Measurements from ENCODE around the gene TMEM97.

DNA sequence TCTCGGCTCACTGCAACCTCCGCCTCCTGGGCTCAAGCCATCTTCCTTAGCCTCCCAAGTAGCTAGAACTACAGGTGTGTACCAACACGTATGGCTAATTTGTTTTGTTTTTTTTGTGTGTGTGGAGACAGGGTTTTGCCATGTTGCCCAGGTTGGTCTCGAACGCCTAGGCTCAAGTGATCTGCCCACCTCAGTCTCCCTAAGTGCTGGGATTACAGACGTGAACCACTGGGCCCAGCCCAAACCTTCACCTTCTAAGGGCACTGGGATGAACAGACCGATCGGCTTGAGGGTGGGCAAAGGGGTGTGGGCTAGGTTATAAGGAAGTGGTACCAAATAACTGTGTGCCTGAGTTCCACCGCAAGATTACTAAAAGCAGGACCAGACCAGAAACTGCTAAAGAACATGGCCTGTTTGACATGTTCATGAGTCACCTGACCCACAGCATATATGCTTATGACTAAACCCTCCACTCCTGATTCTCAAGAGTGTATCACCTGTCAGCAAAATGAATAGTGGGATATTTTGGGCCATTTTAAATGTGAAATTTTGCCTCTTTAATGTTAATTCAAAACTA, 8.1 kb downstream of the TMEM97 start:
- no peak for TF ChIP-seq POLR2A (IDR thresholded peaks at IDR 0.05)
- TF ChIP-seq, protein P1, sequence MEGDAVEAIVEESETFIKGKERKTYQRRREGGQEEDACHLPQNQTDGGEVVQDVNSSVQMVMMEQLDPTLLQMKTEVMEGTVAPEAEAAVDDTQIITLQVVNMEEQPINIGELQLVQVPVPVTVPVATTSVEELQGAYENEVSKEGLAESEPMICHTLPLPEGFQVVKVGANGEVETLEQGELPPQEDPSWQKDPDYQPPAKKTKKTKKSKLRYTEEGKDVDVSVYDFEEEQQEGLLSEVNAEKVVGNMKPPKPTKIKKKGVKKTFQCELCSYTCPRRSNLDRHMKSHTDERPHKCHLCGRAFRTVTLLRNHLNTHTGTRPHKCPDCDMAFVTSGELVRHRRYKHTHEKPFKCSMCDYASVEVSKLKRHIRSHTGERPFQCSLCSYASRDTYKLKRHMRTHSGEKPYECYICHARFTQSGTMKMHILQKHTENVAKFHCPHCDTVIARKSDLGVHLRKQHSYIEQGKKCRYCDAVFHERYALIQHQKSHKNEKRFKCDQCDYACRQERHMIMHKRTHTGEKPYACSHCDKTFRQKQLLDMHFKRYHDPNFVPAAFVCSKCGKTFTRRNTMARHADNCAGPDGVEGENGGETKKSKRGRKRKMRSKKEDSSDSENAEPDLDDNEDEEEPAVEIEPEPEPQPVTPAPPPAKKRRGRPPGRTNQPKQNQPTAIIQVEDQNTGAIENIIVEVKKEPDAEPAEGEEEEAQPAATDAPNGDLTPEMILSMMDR (IDR thresholded peaks at IDR 0.05) = no peak

Measured in heart left ventricle (tissue), 13 donors.